GM19452 (cell line): ENCODE measurements around the gene GPR146.
A peak's percentile ranks its signal among the peaks of the same experiment; 100 is the strongest.

Source experiments
- ATAC-seq: cut with Tn5 transposase; IDR thresholded peaks from one replicate; pipeline ENCODE4 v1.9.1; 2021; ENCODE audit not compliant: unreplicated experiment

Gene GPR146

GRCh38 chr7:1103789-1104515 lies 59.6 kb downstream of the GPR146 start:
- ATAC-seq: peak; percentile 7

GRCh38 chr7:1104516-1105179 lies 60.3 kb downstream of the GPR146 start:
- ATAC-seq: no peak

DNA sequence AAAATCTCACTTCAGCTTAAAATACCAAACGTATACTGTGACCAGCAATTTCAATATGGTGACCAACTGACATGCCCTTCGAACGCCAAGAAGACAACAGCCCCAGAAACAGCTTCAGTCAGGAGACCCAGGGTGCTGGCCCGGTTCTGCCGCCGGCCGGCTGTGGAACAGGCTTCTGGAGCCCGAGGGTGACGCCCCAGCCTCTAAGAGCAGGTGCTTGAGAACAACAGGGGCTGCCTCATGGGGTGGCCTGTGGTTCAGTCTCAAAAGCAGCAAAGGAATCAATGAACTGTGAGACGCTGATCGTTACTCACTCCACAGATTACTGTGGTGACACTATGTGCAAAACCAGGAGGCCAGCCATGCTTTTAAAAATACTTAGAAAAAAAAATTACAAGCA lies 60.8 kb downstream of the GPR146 start:
- no peak for ATAC-seq

- ATAC-seq: no peak
These were observed 61.9 kb downstream of the GPR146 start for GRCh38 chr7:1106063-1106792.

- ATAC-seq: no peak
These were observed 62.6 kb downstream of the GPR146 start for GRCh38 chr7:1106793-1107421.

GRCh38 chr7:1108264-1108920 lies 64.0 kb downstream of the GPR146 start:
- ATAC-seq: no peak
